H1 (cell line): ENCODE results near the gene MYH10. TPM values are rescaled to one million over a fixed set of nuclear protein-coding genes. Genes with fewer than 3 reads are reported as not detected.

Source experiments
- CTCF ChIA-PET: fragments of 300-600 bp; sonication (Branson Sonifier 250); formaldehyde crosslinking; loops from one replicate; lab custom pipeline; 2021; ENCODE audit not compliant: partially characterized antibody; lab: Charles Lee
- POLR2A ChIA-PET: fragments of 300-600 bp; sonication (Branson Sonifier 250); formaldehyde crosslinking; loops from one replicate; lab custom pipeline; 2021; ENCODE audit warnings: inconsistent platforms; ENCODE audit not compliant: partially characterized antibody; lab: Charles Lee
- DNase-seq, 2 experiments: peaks; one replicate each; pipeline versions ENCODE4 v3.0.0 to v3.0.0-alpha.2; 2010 to 2022; ENCODE audit warnings: low spot score in 2 of 2, low read depth in 1 of 2, mixed read lengths in 1 of 2
- FAIRE-seq: peaks from 2 replicates; lab custom pipeline; 2011; peaks lifted over from hg19 to GRCh38; lab: Jason Lieb, UNC
- H2AFZ ChIP-seq: 2 replicates; pipeline ENCODE4 v1.8.1; 2012; ENCODE audit warnings: low read length, inconsistent platforms
- H2AK5ac ChIP-seq: 2 replicates; pipeline ENCODE4 v1.6.1; 2013; ENCODE audit warnings: low read depth, low read length
- H2BK120ac ChIP-seq: replicated peaks from 2 replicates; pipeline ENCODE3; 2013; ENCODE audit warnings: low read depth, low read length, inconsistent platforms
- H2BK12ac ChIP-seq: 2 replicates; pipeline ENCODE4 v1.6.1; 2013; ENCODE audit warnings: low read depth, low read length
- H2BK15ac ChIP-seq: 2 replicates; pipeline ENCODE4 v1.6.1; 2013; ENCODE audit warnings: low read length
- H2BK20ac ChIP-seq: 2 replicates; pipeline ENCODE4 v1.6.1; 2013; ENCODE audit warnings: low read length
- H2BK5ac ChIP-seq: 2 replicates; pipeline ENCODE4 v1.6.1; 2013; ENCODE audit warnings: low read depth, low read length
- H3K14ac ChIP-seq: 2 replicates; pipeline ENCODE4 v1.6.1; 2013; ENCODE audit warnings: inconsistent platforms; ENCODE audit not compliant: insufficient read length
- H3K18ac ChIP-seq: 2 replicates; pipeline ENCODE4 v1.6.1; 2013; ENCODE audit warnings: low read length; ENCODE audit errors: extremely low read depth
- H3K23ac ChIP-seq: 2 replicates; pipeline ENCODE4 v1.6.1; 2013; ENCODE audit warnings: inconsistent platforms; ENCODE audit not compliant: insufficient read length
- H3K23me2 ChIP-seq: 2 replicates; pipeline ENCODE4 v1.6.1; 2013; ENCODE audit warnings: low read depth, low read length
- H3K27ac ChIP-seq: 2 replicates; pipeline ENCODE4 v1.6.1; 2011; ENCODE audit warnings: low read depth, low read length, inconsistent platforms
- H3K27me3 ChIP-seq, 4 experiments: replicated peaks in 1 of 4; 1 replicate in 1 of 4; 2 replicates in 3 of 4; pipeline versions ENCODE4 v1.6.1 to v1.8.1; 2011 to 2013; ENCODE audit warnings: low read length in 3 of 4, mild to moderate bottlenecking in 3 of 4, inconsistent platforms in 2 of 4, mixed read lengths in 2 of 4, moderate library complexity in 1 of 4; ENCODE audit not compliant: control insufficient read depth in 3 of 4, insufficient read depth in 3 of 4; ENCODE audit errors: extremely low read depth in 1 of 4
- H3K36me3 ChIP-seq, 4 experiments: 2 replicates each; pipeline versions ENCODE4 v1.6.1 to v1.8.1; 2011 to 2013; ENCODE audit warnings: mild to moderate bottlenecking in 4 of 4, low read length in 3 of 4, moderate library complexity in 2 of 4, control low read depth in 1 of 4, inconsistent platforms in 1 of 4; ENCODE audit not compliant: insufficient read depth in 4 of 4, control insufficient read depth in 2 of 4
- H3K4ac ChIP-seq: replicated peaks from 2 replicates; pipeline ENCODE3; 2013; ENCODE audit warnings: low read length, low read depth, mixed read lengths, inconsistent platforms; ENCODE audit not compliant: insufficient read length
- H3K4me1 ChIP-seq, 4 experiments: replicated peaks in 1 of 4; 1 replicate in 1 of 4; 2 replicates in 3 of 4; pipeline versions ENCODE4 v1.6.1 to v1.8.1; 2011 to 2013; ENCODE audit warnings: low read length in 3 of 4, inconsistent platforms in 2 of 4, mixed read lengths in 1 of 4; ENCODE audit not compliant: insufficient read depth in 4 of 4, control insufficient read depth in 3 of 4
- H3K4me2 ChIP-seq, 2 experiments: 2 replicates each; pipeline versions ENCODE4 v1.6.1 to v1.8.1; 2011 to 2013; ENCODE audit warnings: low read depth in 2 of 2, low read length in 2 of 2, control low read depth in 1 of 2, inconsistent platforms in 1 of 2, mild to moderate bottlenecking in 1 of 2; ENCODE audit not compliant: insufficient read depth in 1 of 2
- H3K4me3 ChIP-seq, 4 experiments: fragments of 200-600, 300-600 bp in 1 of 4; sonication (generic), shearing (Covaris generic), sonication (Bioruptor Twin) in 1 of 4; 2 replicates each; pipeline versions ENCODE4 v1.5.1 to v1.8.1; 2011 to 2016; ENCODE audit warnings: low read length in 4 of 4, low read depth in 3 of 4, control low read depth in 2 of 4, inconsistent platforms in 2 of 4, mild to moderate bottlenecking in 2 of 4, mixed read lengths in 1 of 4, moderate library complexity in 1 of 4; ENCODE audit not compliant: insufficient read depth in 2 of 4; ENCODE audit errors: extremely low read depth in 1 of 4
- H3K56ac ChIP-seq: replicated peaks from 2 replicates; pipeline ENCODE3; 2013; ENCODE audit warnings: low read depth, mild to moderate bottlenecking, mixed read lengths, low read length, inconsistent platforms; ENCODE audit not compliant: insufficient read length
- H3K79me1 ChIP-seq: 2 replicates; pipeline ENCODE4 v1.6.1; 2013; ENCODE audit warnings: low read depth, low read length, control low read depth
- H3K79me2 ChIP-seq, 2 experiments: 2 replicates each; pipeline versions ENCODE4 v1.6.1 to v1.8.1; 2012 to 2013; ENCODE audit warnings: low read length in 2 of 2, mild to moderate bottlenecking in 2 of 2, inconsistent platforms in 1 of 2; ENCODE audit not compliant: insufficient read depth in 2 of 2, control insufficient read depth in 1 of 2
- H3K9ac ChIP-seq, 4 experiments: replicated peaks in 1 of 4; 1 replicate in 1 of 4; 2 replicates in 3 of 4; pipeline versions ENCODE4 v1.6.1 to v1.8.1; 2011 to 2013; ENCODE audit warnings: low read depth in 3 of 4, low read length in 3 of 4, control low read depth in 2 of 4, mild to moderate bottlenecking in 2 of 4, moderate library complexity in 2 of 4, inconsistent platforms in 1 of 4; ENCODE audit errors: extremely low read depth in 1 of 4
- H3K9me3 ChIP-seq, 2 experiments: 2 replicates each; pipeline versions ENCODE4 v1.6.1 to v1.8.1; 2012 to 2013; ENCODE audit warnings: mild to moderate bottlenecking in 2 of 2, moderate library complexity in 2 of 2, control low read depth in 1 of 2, inconsistent platforms in 1 of 2, low read depth in 1 of 2, low read length in 1 of 2, mixed read lengths in 1 of 2; ENCODE audit not compliant: insufficient read depth in 2 of 2
- H4K20me1 ChIP-seq, 2 experiments: replicated peaks in 1 of 2; 2 replicates each; pipeline versions ENCODE3 to v1.8.1; 2011 to 2013; ENCODE audit warnings: inconsistent platforms in 2 of 2, low read length in 2 of 2, mild to moderate bottlenecking in 1 of 2; ENCODE audit not compliant: insufficient read depth in 2 of 2, control insufficient read depth in 1 of 2
- H4K5ac ChIP-seq: 2 replicates; pipeline ENCODE4 v1.6.1; 2013; ENCODE audit warnings: low read length, low read depth, mixed read lengths, inconsistent platforms; ENCODE audit not compliant: insufficient read length
- H4K8ac ChIP-seq: 2 replicates; pipeline ENCODE4 v1.8.0; 2013; ENCODE audit warnings: mild to moderate bottlenecking, moderate library complexity, low read length, inconsistent platforms; ENCODE audit not compliant: insufficient read depth; ENCODE audit errors: extremely low read depth
- H4K91ac ChIP-seq: replicated peaks from 2 replicates; pipeline ENCODE3; 2013; ENCODE audit warnings: low read length, mixed read lengths, inconsistent platforms; ENCODE audit not compliant: insufficient read length
- BACH1 ChIP-seq: IDR thresholded peaks from 2 replicates; pipeline ENCODE4 v1.6.1; 2012; ENCODE audit warnings: low read length, improper control_type of control experiment
- CHD2 ChIP-seq: IDR thresholded peaks from 2 replicates; pipeline ENCODE4 v1.6.1; 2012; ENCODE audit warnings: low read length, improper control_type of control experiment
- CTBP2 ChIP-seq: IDR thresholded peaks from 2 replicates; pipeline ENCODE4 v1.7.0; 2011; ENCODE audit warnings: borderline replicate concordance, mild to moderate bottlenecking, moderate library complexity, mixed read lengths, low read length; ENCODE audit not compliant: insufficient read depth, insufficient read length
- JUN ChIP-seq: IDR thresholded peaks from 2 replicates; pipeline ENCODE4 v1.6.1; 2011; ENCODE audit warnings: low read depth, mild to moderate bottlenecking, improper control_type of control experiment, low read length
- KDM5A ChIP-seq: fragments of 200-600 bp; IDR thresholded peaks from 2 replicates; pipeline ENCODE4 v1.7.1; 2012; ENCODE audit warnings: mild to moderate bottlenecking, low read length, inconsistent platforms, mixed read lengths
- PHF8 ChIP-seq: fragments of 200-600 bp; sonication (generic); conservative IDR thresholded peaks from 2 replicates; pipeline ENCODE4 v1.7.1; 2012; ENCODE audit warnings: low read depth, mild to moderate bottlenecking, inconsistent platforms, low read length, moderate library complexity
- POLR2AphosphoS5 ChIP-seq: IDR thresholded peaks from 2 replicates; pipeline ENCODE4 v1.6.1; 2011; ENCODE audit warnings: low read depth, low read length
- RXRA ChIP-seq: IDR thresholded peaks from 2 replicates; pipeline ENCODE4 v1.6.1; 2011; ENCODE audit warnings: low read depth, mild to moderate bottlenecking, low read length, moderate library complexity; ENCODE audit not compliant: insufficient read depth
- SIX5 ChIP-seq: IDR thresholded peaks from 2 replicates; pipeline ENCODE4 v1.6.1; 2011; ENCODE audit warnings: mild to moderate bottlenecking, low read depth, low read length
- SP4 ChIP-seq: IDR thresholded peaks from 2 replicates; pipeline ENCODE4 v1.6.1; 2012; ENCODE audit warnings: low read length, inconsistent platforms
- SRF ChIP-seq: IDR thresholded peaks from 2 replicates; pipeline ENCODE4 v1.6.1; 2011; ENCODE audit warnings: mild to moderate bottlenecking, low read depth, low read length, moderate library complexity
- TCF12 ChIP-seq: IDR thresholded peaks from 2 replicates; pipeline ENCODE4 v1.6.1; 2011; ENCODE audit warnings: low read depth, mild to moderate bottlenecking, low read length
- TEAD4 ChIP-seq: IDR thresholded peaks from 2 replicates; pipeline ENCODE4 v1.6.1; 2012; ENCODE audit warnings: low read depth, low read length, inconsistent platforms, mixed read lengths
- USF2 ChIP-seq: IDR thresholded peaks from 2 replicates; pipeline ENCODE4 v1.6.1; 2011; ENCODE audit warnings: low read length, improper control_type of control experiment
- WGBS, 2 experiments: shearing (Covaris generic) in 1 of 2; methylation state at CpG; one replicate each; pipeline versions ENCODE4 v1.1.6 to v1.1.7; 2013 to 2015; ENCODE audit warnings: low lambda C conversion rate in 2 of 2, mixed read lengths in 2 of 2, inconsistent platforms in 1 of 2, low coverage in 1 of 2, missing lambda C conversion rate in 1 of 2; ENCODE audit not compliant: insufficient replicate concordance in 2 of 2, insufficient coverage in 1 of 2, insufficient read length in 1 of 2; ENCODE audit errors: extremely low coverage in 1 of 2, missing lambda C conversion rate in 1 of 2; 5-methylcytosine and 5-hydroxymethylcytosine counted together
- polyA plus RNA-seq, 7 experiments: library from polyadenylated mRNA; depleted of rRNA in 3 of 7; stranded (reverse) in 5 of 7; unstranded in 2 of 7; fragments of >200 nt in 5 of 7; fragments of 200-250 nt in 2 of 7; gene quantifications; 1 replicate in 5 of 7; 2 replicates in 1 of 7; 4 replicates in 1 of 7; pipeline versions ENCODE4 v1.2.1 to v1.2.3, GENCODE V29; 2011 to 2013; ENCODE audit warnings: missing spikeins in 2 of 7, mixed read lengths in 2 of 7
- total RNA-seq: library from RNA; stranded (reverse); fragmentation: NEBNext Ultra II Directional; extraction: Animal tissue kit (Norgen Biotek cat#: 25700); gene quantifications from 2 replicates; pipeline ENCODE4 v1.2.1, GENCODE V29; 2021

MYH10 gene
- total and polyA plus RNA-seq, 2 of the 8 experiments (the other 6 are each of a cell fraction or from before 2014, with no cell fraction given), result 64.1 to 289 TPM

GRCh38 chr17:8670421-8670820 lies 39.9 kb upstream of the MYH10 start:
- H3K9ac ChIP-seq, result no peak overlapping the region
- H3K27me3 ChIP-seq, result no peaks in the 10 kb centered on the region
- peaks cover 1 to 7% (median 3%) of the 10 kb centered on the region in 4 experiments; a peak in 5 of 7 replicates for H3K4me1 ChIP-seq
- CTCF ChIA-PET, result interaction anchor here (0.7 to 0.9 kb wide), 2 partner anchors 21 to 332 kb away, joined by 3 to 4 read pairs; no protein-coding TSS in a partner anchor
- H3K27ac ChIP-seq, result no peak overlapping the region
- H2BK5ac ChIP-seq, result no peak overlapping the region
- no peaks in the 10 kb centered on the region for H3K36me3 ChIP-seq
- DNase-seq, result no peak
- no peak overlapping the region for H2BK120ac ChIP-seq
- H4K20me1 ChIP-seq, result no peaks in the 10 kb centered on the region
- POLR2A ChIA-PET, result interaction anchor here (1.0 to 1.9 kb wide), 2 partner anchors 27 to 39 kb away, joined by 3 to 6 read pairs; no protein-coding TSS in a partner anchor
- H3K4me3 ChIP-seq, result no peak overlapping the region
- no peaks in the 10 kb centered on the region for H3K79me2 ChIP-seq
- H3K4ac ChIP-seq, result no peak overlapping the region
- no peak overlapping the region for H4K5ac ChIP-seq
- H3K23me2 ChIP-seq, result no peaks in the 10 kb centered on the region
- H3K23ac ChIP-seq, result no peak overlapping the region
- 80% methylated on average over 4 of the region's 4 CpGs; no CpG with 5 or more reads in 1 of the 2 experiments for WGBS, 2 experiments
- H3K9me3 ChIP-seq, result no peaks in the 10 kb centered on the region
- no peak overlapping the region for H2BK20ac ChIP-seq
- H4K91ac ChIP-seq, result no peak overlapping the region
- no peaks in the 10 kb centered on the region for H3K79me1 ChIP-seq
- no peak overlapping the region for H2AFZ ChIP-seq
- H3K56ac ChIP-seq, result no peak overlapping the region
- H3K4me2 ChIP-seq, result no peak overlapping the region
- no peak overlapping the region for H3K18ac ChIP-seq
- no peak overlapping the region for H2AK5ac ChIP-seq
- H2BK12ac ChIP-seq, result no peak overlapping the region
- no peak for FAIRE-seq
- H3K14ac ChIP-seq, result no peak overlapping the region
- H4K8ac ChIP-seq, result no peak overlapping the region
- H2BK15ac ChIP-seq, result no peak overlapping the region
- TF ChIP-seq RXRA, result no peak
- no peak for TF ChIP-seq SP4
- TF ChIP-seq CTBP2, result no peak
- no peak for TF ChIP-seq PHF8
- no peak for TF ChIP-seq TCF12
- TF ChIP-seq POLR2AphosphoS5, result no peak
- TF ChIP-seq CHD2, result no peak
- no peak for TF ChIP-seq KDM5A
- TF ChIP-seq BACH1, result no peak
- no peak for TF ChIP-seq SIX5
- TF ChIP-seq JUN, result no peak
- no peak for TF ChIP-seq USF2
- TF ChIP-seq SRF, result no peak
- TF ChIP-seq TEAD4, result no peak
